ENCODE measurements around the gene WDR18.

Gene WDR18

DNA sequence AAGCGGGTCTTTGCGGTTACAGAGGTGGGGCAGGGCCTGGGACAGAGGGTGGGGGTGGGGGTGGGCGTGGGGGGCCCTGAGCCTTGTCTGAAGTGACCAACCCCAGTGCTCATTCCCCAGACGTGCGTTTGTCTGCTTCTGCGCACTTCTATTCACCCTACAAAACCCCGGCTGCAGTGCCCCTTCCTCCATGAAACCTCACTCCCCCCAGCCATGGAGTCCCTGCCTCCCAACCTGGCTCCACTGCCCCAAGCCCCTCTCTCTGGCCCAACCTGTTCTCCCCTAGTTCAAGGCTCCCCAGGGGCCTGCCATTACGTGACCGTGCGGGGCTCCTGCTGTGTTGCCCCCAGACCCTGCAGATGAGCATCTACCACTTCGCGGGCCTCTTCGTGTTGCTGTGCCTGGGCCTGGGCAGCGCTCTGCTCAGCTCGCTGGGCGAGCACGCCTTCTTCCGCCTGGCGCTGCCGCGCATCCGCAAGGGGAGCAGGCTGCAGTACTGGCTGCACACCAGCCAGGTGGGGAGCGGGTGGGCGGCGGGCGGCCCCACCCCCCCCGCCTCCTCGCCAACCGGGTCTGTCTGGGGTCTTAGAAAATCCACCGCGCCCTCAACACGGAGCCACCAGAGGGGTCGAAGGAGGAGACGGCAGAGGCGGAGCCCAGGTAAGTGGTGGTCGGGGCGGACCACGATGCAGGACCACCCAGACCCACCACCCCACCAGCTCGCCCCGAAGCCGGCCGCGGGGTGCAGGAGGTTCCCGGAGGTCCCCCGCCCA is 24.3 kb downstream of the WDR18 start:
- H3K9ac ChIP-seq (ENCODE audit: low read length): no peak overlapping the region
- no peaks in the 10 kb centered on the region for H3K9me3 ChIP-seq (ENCODE audit: low read length)
- peaks cover 14% of the 10 kb centered on the region for H3K36me3 ChIP-seq (ENCODE audit: insufficient read depth, low read length)
- no peaks in the 10 kb centered on the region for H3K4me1 ChIP-seq (ENCODE audit: insufficient read depth, low read length)
- H3K27me3 ChIP-seq (ENCODE audit: control insufficient read depth in 1 of 2, insufficient read depth in 2 of 2, low read length in 2 of 2): peaks cover 0 to 2% of the 10 kb centered on the region in 2 donors
- no peak overlapping the region for H3K4me3 ChIP-seq (ENCODE audit: low read depth in 1 of 2, low read length in 2 of 2)
- H3K27ac ChIP-seq (ENCODE audit: low read depth, low read length): no peak overlapping the region

GRCh38 chr19:1009041-1009980 is 25.2 kb downstream of the WDR18 start:
- H3K4me1 ChIP-seq (ENCODE audit: insufficient read depth, low read length): no peaks in the 10 kb centered on the region
- no peak overlapping the region for H3K27ac ChIP-seq (ENCODE audit: low read depth, low read length)
- peaks cover 18% of the 10 kb centered on the region for H3K36me3 ChIP-seq (ENCODE audit: insufficient read depth, low read length)
- no peak overlapping the region for H3K9ac ChIP-seq (ENCODE audit: low read length)
- H3K27me3 ChIP-seq (ENCODE audit: control insufficient read depth in 1 of 2, insufficient read depth in 2 of 2, low read length in 2 of 2): no peaks in the 10 kb centered on the region
- H3K4me3 ChIP-seq (ENCODE audit: low read depth in 1 of 2, low read length in 2 of 2): no peak overlapping the region
- no peaks in the 10 kb centered on the region for H3K9me3 ChIP-seq (ENCODE audit: low read length)

- H3K4me3 ChIP-seq (ENCODE audit: low read depth in 1 of 2, low read length in 2 of 2): no peak overlapping the region
- H3K27ac ChIP-seq (ENCODE audit: low read depth, low read length): no peak overlapping the region
- peaks cover 18% of the 10 kb centered on the region for H3K36me3 ChIP-seq (ENCODE audit: insufficient read depth, low read length)
These were observed 25.9 kb downstream of the WDR18 start for GRCh38 chr19:1009981-1010538.

DNA sequence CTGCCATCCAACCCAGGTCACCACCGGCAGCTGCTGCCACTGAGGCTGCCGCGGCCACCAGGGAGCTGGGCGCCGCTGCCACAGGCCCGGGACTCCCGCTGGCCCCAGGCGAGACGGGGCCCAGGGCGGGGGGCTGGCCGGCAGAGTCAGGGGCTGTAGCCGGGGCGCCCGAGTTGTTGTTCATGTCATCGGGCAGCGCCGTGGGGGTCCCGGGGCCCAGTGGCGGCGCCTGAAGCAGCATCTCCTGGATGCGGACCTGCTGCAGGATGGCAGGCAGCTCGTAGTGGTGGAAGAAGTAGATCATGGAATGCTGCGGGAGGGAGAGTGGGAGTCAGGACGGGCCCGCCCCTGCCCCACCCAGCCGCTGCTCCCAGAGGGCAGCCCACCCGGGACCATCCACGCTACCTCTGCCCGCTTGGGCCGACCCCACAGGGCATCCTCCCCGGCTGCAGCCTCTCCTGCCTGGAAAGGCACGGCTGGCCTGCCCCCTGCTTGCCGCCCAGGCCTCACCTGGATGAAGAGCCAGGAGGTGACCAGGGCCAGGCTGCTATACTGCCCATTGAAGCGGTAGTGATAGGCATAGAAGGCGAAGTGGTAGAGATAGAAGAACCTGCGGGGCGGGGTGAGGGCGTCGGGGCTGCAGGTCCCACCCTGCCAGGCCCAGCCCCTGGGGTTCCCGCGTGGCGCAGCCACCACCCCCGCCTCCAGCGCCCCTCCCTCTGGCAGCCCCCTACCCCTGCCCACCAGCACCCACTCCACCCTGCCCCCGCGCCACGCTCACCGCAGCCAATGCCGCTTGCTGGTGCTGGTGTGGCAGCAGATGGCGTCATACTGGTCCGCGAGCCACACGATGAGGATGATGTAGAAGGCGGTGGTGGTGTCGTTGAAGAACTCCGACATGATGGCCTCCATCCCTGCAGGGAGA is 26.7 kb downstream of the WDR18 start:
- Histone ChIP-seq H3K9me3 (ENCODE audit: low read length) (no peaks in the 10 kb centered on the region), H3K4me1 (ENCODE audit: insufficient read depth, low read length) (no peaks in the 10 kb centered on the region), H3K4me3 (ENCODE audit: low read depth in 1 of 2, low read length in 2 of 2) (no peak overlapping the region), H3K27ac (ENCODE audit: low read depth, low read length) (no peak overlapping the region), H3K36me3 (ENCODE audit: insufficient read depth, low read length) (peaks cover 18% of the 10 kb centered on the region), H3K9ac (ENCODE audit: low read length) (no peak overlapping the region), H3K27me3 (ENCODE audit: control insufficient read depth in 1 of 2, insufficient read depth in 2 of 2, low read length in 2 of 2) (no peaks in the 10 kb centered on the region)

More at GRCh38 chr19:1009981-1010538, 25.9 kb downstream of the WDR18 start:
- no peaks in the 10 kb centered on the region for H3K9me3 ChIP-seq (ENCODE audit: low read length)
- no peaks in the 10 kb centered on the region for H3K4me1 ChIP-seq (ENCODE audit: insufficient read depth, low read length)
- H3K27me3 ChIP-seq (ENCODE audit: control insufficient read depth in 1 of 2, insufficient read depth in 2 of 2, low read length in 2 of 2): no peaks in the 10 kb centered on the region
- H3K9ac ChIP-seq (ENCODE audit: low read length): no peak overlapping the region

DNA sequence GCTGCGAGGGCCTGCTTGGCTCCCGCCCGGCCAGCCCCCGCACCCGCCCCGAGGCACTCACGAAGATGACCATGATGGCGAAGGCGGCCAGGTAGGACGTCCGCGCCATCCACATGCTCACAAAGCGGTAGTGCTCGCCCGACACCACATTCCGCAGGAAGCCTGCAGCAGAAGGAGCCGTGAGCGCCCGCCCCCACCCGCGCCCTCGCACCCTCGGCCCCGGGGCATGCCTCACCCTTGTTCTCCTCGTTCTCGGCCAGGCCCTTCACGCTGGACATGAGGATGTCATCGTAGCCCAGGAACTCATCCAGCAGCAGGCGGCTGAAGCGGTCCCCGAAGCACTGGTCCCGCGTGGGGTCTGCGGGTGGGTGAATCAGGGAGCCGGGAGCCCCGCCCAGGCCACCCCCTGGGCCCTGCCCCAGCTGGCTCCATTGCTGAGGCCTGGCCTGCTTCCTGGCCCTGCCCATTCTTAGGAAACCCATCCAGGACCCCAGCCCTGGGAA is 27.7 kb downstream of the WDR18 start:
- H3K27ac ChIP-seq (ENCODE audit: low read depth, low read length): no peak overlapping the region
- H3K36me3 ChIP-seq (ENCODE audit: insufficient read depth, low read length): peaks cover 18% of the 10 kb centered on the region
- no peak overlapping the region for H3K4me3 ChIP-seq (ENCODE audit: low read depth in 1 of 2, low read length in 2 of 2)
- H3K9me3 ChIP-seq (ENCODE audit: low read length): no peaks in the 10 kb centered on the region
- H3K9ac ChIP-seq (ENCODE audit: low read length): no peak overlapping the region
- no peaks in the 10 kb centered on the region for H3K27me3 ChIP-seq (ENCODE audit: control insufficient read depth in 1 of 2, insufficient read depth in 2 of 2, low read length in 2 of 2)
- peaks cover 9% of the 10 kb centered on the region for H3K4me1 ChIP-seq (ENCODE audit: insufficient read depth, low read length)

GRCh38 chr19:1012334-1012733 is 28.2 kb downstream of the WDR18 start:
- Histone ChIP-seq H3K36me3 (ENCODE audit: insufficient read depth, low read length) (peaks cover 18% of the 10 kb centered on the region), H3K4me1 (ENCODE audit: insufficient read depth, low read length) (peaks cover 13% of the 10 kb centered on the region), H3K27me3 (ENCODE audit: control insufficient read depth in 1 of 2, insufficient read depth in 2 of 2, low read length in 2 of 2) (no peaks in the 10 kb centered on the region), H3K9me3 (ENCODE audit: low read length) (no peaks in the 10 kb centered on the region), H3K9ac (ENCODE audit: low read length) (no peak overlapping the region), H3K4me3 (ENCODE audit: low read depth in 1 of 2, low read length in 2 of 2) (no peak overlapping the region), H3K27ac (ENCODE audit: low read depth, low read length) (no peak overlapping the region)

DNA sequence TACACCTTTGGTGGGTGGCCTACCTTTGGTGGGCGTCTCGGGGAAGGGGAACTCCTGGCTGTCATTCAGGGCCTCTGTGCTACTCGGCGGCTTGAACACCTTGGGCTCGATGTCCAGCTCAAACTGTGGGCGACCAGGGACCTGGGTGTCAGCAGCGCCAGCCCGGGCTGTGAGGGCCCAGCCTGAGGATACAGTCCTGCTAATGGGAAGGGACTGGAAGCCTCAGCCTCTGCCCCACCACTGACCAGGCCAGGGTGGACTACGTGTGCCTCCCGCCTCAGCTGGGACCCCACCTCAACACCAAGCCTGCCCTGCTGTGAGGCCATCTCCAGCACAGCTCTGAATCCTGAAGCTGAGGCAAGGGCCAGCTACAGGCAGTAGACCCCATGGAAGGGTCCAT is 29.1 kb downstream of the WDR18 start:
- Histone ChIP-seq H3K4me3 (ENCODE audit: low read depth in 1 of 2, low read length in 2 of 2) (no peak overlapping the region), H3K27ac (ENCODE audit: low read depth, low read length) (no peak overlapping the region), H3K27me3 (ENCODE audit: control insufficient read depth in 1 of 2, insufficient read depth in 2 of 2, low read length in 2 of 2) (no peaks in the 10 kb centered on the region), H3K4me1 (ENCODE audit: insufficient read depth, low read length) (peaks cover 22% of the 10 kb centered on the region), H3K9ac (ENCODE audit: low read length) (no peak overlapping the region), H3K36me3 (ENCODE audit: insufficient read depth, low read length) (peaks cover 18% of the 10 kb centered on the region), H3K9me3 (ENCODE audit: low read length) (no peaks in the 10 kb centered on the region)

DNA sequence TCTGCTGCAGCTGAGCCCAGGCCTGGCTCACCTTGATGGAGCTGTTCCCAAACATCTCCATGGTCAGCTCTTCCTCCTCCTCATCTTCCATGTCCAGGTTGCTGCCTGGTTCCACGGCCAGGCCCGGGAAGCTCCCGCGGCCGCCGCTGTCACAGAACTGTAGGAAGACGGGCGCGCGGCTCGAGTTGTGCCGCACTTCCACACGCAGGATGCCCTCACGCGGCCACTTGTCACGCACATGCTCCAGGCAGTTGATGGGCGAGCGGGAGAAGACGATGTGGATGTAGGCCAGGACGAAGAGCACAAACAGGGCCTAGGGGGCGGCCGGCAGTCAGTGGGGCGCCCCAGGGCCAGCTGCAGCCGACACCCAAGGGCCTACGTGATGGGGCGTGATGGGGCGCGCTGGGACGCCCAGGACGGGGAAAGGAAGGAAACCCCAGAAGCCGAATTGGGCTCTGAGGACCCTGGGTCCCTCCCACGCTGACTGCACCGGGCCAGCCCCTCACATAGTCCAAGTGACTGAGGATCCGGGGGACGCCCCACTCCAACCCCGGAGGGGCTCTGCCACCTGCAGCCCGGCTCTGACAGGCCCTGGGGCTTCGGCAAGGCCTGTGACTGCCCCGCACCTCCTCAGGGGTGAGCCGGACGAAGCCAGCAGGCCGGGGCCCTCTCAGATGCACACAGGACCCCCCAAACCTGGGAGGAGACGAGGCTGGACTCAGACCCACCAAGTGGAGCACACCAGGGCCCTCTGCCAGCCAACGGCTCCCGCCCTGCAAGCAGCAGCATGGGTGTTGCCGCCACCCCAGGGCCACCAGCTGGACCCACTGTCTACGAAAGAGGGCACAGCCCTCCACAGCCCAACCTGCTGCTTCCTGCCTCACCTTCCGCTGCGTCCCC is 30.3 kb downstream of the WDR18 start:
- no peaks in the 10 kb centered on the region for H3K27me3 ChIP-seq (ENCODE audit: control insufficient read depth in 1 of 2, insufficient read depth in 2 of 2, low read length in 2 of 2)
- H3K4me1 ChIP-seq (ENCODE audit: insufficient read depth, low read length): peaks cover 34% of the 10 kb centered on the region
- H3K36me3 ChIP-seq (ENCODE audit: insufficient read depth, low read length): peaks cover 18% of the 10 kb centered on the region
- H3K9me3 ChIP-seq (ENCODE audit: low read length): no peaks in the 10 kb centered on the region
- no peak overlapping the region for H3K9ac ChIP-seq (ENCODE audit: low read length)
- no peak overlapping the region for H3K27ac ChIP-seq (ENCODE audit: low read depth, low read length)
- no peak overlapping the region for H3K4me3 ChIP-seq (ENCODE audit: low read depth in 1 of 2, low read length in 2 of 2)

- Histone ChIP-seq H3K27me3 (ENCODE audit: control insufficient read depth in 1 of 2, insufficient read depth in 2 of 2, low read length in 2 of 2) (no peaks in the 10 kb centered on the region), H3K27ac (ENCODE audit: low read depth, low read length) (no peak overlapping the region), H3K4me3 (ENCODE audit: low read depth in 1 of 2, low read length in 2 of 2) (no peak overlapping the region), H3K9me3 (ENCODE audit: low read length) (no peaks in the 10 kb centered on the region), H3K36me3 (ENCODE audit: insufficient read depth, low read length) (peaks cover 12% of the 10 kb centered on the region), H3K9ac (ENCODE audit: low read length) (no peak overlapping the region), H3K4me1 (ENCODE audit: insufficient read depth, low read length) (peaks cover 42% of the 10 kb centered on the region)
These were observed 31.1 kb downstream of the WDR18 start for GRCh38 chr19:1015061-1015781.
